ENCODE results near the gene CPSF3.

- no peak for TF ChIP-seq CTCF (IDR thresholded peaks at IDR 0.05)
- no peak for TF ChIP-seq EP300 (IDR thresholded peaks at IDR 0.05)
- TF ChIP-seq POLR2A (IDR thresholded peaks at IDR 0.05) = no peak
These were observed 59.7 kb downstream of the CPSF3 start for GRCh38 chr2:9483107-9483506.
